PC-9 (cell line): ENCODE measurements around the gene PBXIP1. TPM values are rescaled to one million over a fixed set of nuclear protein-coding genes. Genes with fewer than 3 reads are reported as not detected.

Experiments used
- BruUV-seq: library from RNA; stranded (reverse); fragments of 400-500 nt; replicated peaks from 2 replicates; lab custom pipeline; 2021; lab: Mats Ljungman, UMichigan
- CTCF ChIA-PET: fragments of 300-600 bp; sonication (Branson Sonifier 250); formaldehyde crosslinking; loops from one replicate; lab custom pipeline; 2022; ENCODE audit warnings: antibody characterized with exemption; lab: Charles Lee
- POLR2A ChIA-PET: fragments of 300-600 bp; sonication (Branson Sonifier 250); formaldehyde crosslinking; loops from one replicate; lab custom pipeline; 2022; ENCODE audit warnings: antibody characterized with exemption; ENCODE audit not compliant: unreplicated experiment; lab: Charles Lee
- DNase-seq, 2 experiments: peaks; one replicate each; pipeline versions ENCODE4 v3.0.0 to v3.0.0-alpha.2; 2015 to 2022; ENCODE audit warnings: mixed read lengths in 1 of 2
- H2AFZ ChIP-seq: fragments of 200-600 bp; sonication (generic); 2 replicates; pipeline ENCODE4 v1.8.1; 2017; ENCODE audit warnings: antibody characterized with exemption
- H3F3A ChIP-seq: fragments of 200-600 bp; sonication (generic); 2 replicates; pipeline ENCODE4 v1.8.1; 2017; ENCODE audit warnings: antibody characterized with exemption, mild to moderate bottlenecking, low read depth; ENCODE audit not compliant: insufficient read depth
- H3K27ac ChIP-seq: fragments of 200-600 bp; sonication (generic); 2 replicates; pipeline ENCODE4 v1.6.1; 2016; ENCODE audit warnings: mixed run types
- H3K27me3 ChIP-seq: fragments of 200-600 bp; sonication (generic); 2 replicates; pipeline ENCODE4 v1.6.1; 2016; ENCODE audit warnings: low read depth, mixed run types; ENCODE audit not compliant: insufficient read depth
- H3K36me3 ChIP-seq: fragments of 200-600 bp; sonication (generic); 2 replicates; pipeline ENCODE4 v1.6.1; 2016; ENCODE audit warnings: low read depth, mixed run types
- H3K4me1 ChIP-seq: fragments of 200-600 bp; sonication (generic); replicated peaks from 2 replicates; pipeline ENCODE4 v1.6.1; 2016; ENCODE audit warnings: mixed run types; ENCODE audit not compliant: insufficient read depth
- H3K4me2 ChIP-seq: fragments of 200-600 bp; sonication (generic); 2 replicates; pipeline ENCODE4 v1.6.1; 2017; ENCODE audit warnings: mixed run types
- H3K4me3 ChIP-seq: fragments of 200-600 bp; sonication (generic); 2 replicates; pipeline ENCODE4 v1.6.1; 2016; ENCODE audit warnings: mixed run types
- H3K79me2 ChIP-seq: fragments of 200-600 bp; sonication (generic); 2 replicates; pipeline ENCODE4 v1.6.1; 2017; ENCODE audit warnings: low read depth, mixed run types
- H3K9me2 ChIP-seq: fragments of 200-600 bp; sonication (generic); 2 replicates; pipeline ENCODE4 v1.8.1; 2017; ENCODE audit warnings: mild to moderate bottlenecking; ENCODE audit not compliant: insufficient read depth
- H3K9me3 ChIP-seq: fragments of 200-600 bp; sonication (generic); 2 replicates; pipeline ENCODE4 v1.8.1; 2016; ENCODE audit warnings: low read depth; ENCODE audit not compliant: insufficient read depth
- H4K20me1 ChIP-seq: fragments of 200-600 bp; sonication (generic); 2 replicates; pipeline ENCODE4 v1.8.1; 2017; ENCODE audit not compliant: insufficient read depth
- CTCF ChIP-seq: fragments of 200-600 bp; sonication (generic); conservative IDR thresholded peaks from 2 replicates; pipeline ENCODE4 v1.6.1; 2017; ENCODE audit warnings: mixed run types, antibody characterized with exemption, mild to moderate bottlenecking, moderate library complexity
- EZH2 ChIP-seq: fragments of 200-600 bp; sonication (generic); IDR thresholded peaks from 2 replicates; pipeline ENCODE4 v1.8.0; 2017; ENCODE audit warnings: antibody characterized with exemption, low read depth
- intact Hi-C: fragments of 100-400 bp; cut with micrococcal nuclease; formaldehyde crosslinking; loops from one replicate; pipeline ENCODE4 v1.10.0; 2022; ENCODE audit not compliant: unreplicated experiment
- total RNA-seq: library from RNA; stranded (reverse); gene quantifications from 2 replicates; pipeline ENCODE4 v1.2.3, GENCODE V29; 2021

Gene PBXIP1
- total RNA-seq, 1 experiment from 2014 or later: 40.2 TPM

- no peaks in the 10 kb centered on the region for H3K79me2 ChIP-seq
- no peak for DNase-seq
- CTCF ChIA-PET: no interaction called here
- no TSS peak for BruUV-seq
- POLR2A ChIA-PET: no interaction called here
- H3K36me3 ChIP-seq: no peaks in the 10 kb centered on the region
- no peak overlapping the region for H3K4me2 ChIP-seq
- H3K4me3 ChIP-seq: no peak overlapping the region
- peaks cover 7% of the 10 kb centered on the region; the same call in 1 of the 2 replicates for H3F3A ChIP-seq
- H3K9me2 ChIP-seq: no peaks in the 10 kb centered on the region
- TF ChIP-seq CTCF (no peak), EZH2 (no peak)
- no peaks in the 10 kb centered on the region for H3K27me3 ChIP-seq
- no peak overlapping the region for H2AFZ ChIP-seq
- peaks cover 8% of the 10 kb centered on the region; the same call in 1 of the 2 replicates for H3K4me1 ChIP-seq
- intact Hi-C loops: no loop called here
- no peaks in the 10 kb centered on the region for H3K9me3 ChIP-seq
- H4K20me1 ChIP-seq: no peaks in the 10 kb centered on the region
- H3K27ac ChIP-seq: no peak overlapping the region
These were observed 3.8 kb downstream of the PBXIP1 start for GRCh38 chr1:154951901-154952657.

DNA sequence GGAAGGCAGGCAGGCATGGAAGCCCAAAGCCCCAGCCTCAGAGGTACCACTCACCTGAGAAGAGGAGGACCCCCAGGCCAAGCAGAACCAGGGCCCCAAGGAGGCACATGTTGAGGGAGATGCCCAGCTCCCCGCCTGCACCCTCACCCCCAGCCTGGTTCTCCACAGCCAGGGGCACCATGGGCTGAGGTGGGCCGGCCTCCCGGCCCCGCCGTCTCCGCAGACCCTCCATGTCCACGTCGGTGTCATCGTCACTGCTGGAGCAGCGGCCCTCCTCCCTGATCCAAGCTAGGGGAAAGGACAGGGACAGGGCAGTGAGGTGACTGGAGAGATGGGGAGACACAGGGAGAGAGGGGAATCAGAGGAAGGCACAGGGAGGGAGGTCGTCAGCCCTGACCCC is 7.8 kb downstream of the PBXIP1 start:
- no peak overlapping the region for H3K4me2 ChIP-seq
- DNase-seq: no peak
- no peaks in the 10 kb centered on the region for H3K9me3 ChIP-seq
- no peaks in the 10 kb centered on the region for H3K27me3 ChIP-seq
- ChIA-PET POLR2A (no interaction called here), CTCF (interaction anchor here (0.5 kb wide), 1 partner anchor 598 kb away, joined by 3 read pairs; no protein-coding TSS in a partner anchor)
- no TSS peak for BruUV-seq
- H3K4me1 ChIP-seq: no peaks in the 10 kb centered on the region
- H3K36me3 ChIP-seq: no peaks in the 10 kb centered on the region
- no peaks in the 10 kb centered on the region for H3K9me2 ChIP-seq
- intact Hi-C loops: no loop called here
- no peaks in the 10 kb centered on the region for H3F3A ChIP-seq
- H4K20me1 ChIP-seq: no peaks in the 10 kb centered on the region
- H2AFZ ChIP-seq: no peak overlapping the region
- TF ChIP-seq CTCF: no peak
- TF ChIP-seq EZH2: no peak
- H3K79me2 ChIP-seq: no peaks in the 10 kb centered on the region
- no peak overlapping the region for H3K4me3 ChIP-seq
- H3K27ac ChIP-seq: no peak overlapping the region

- Histone ChIP-seq H3K4me1 (peaks cover 12% of the 10 kb centered on the region; the same call in 1 of the 2 replicates), H3F3A (no peaks in the 10 kb centered on the region), H3K9me2 (no peaks in the 10 kb centered on the region), H2AFZ (no peak overlapping the region), H4K20me1 (no peaks in the 10 kb centered on the region), H3K79me2 (no peaks in the 10 kb centered on the region), H3K27ac (no peak overlapping the region), H3K27me3 (no peaks in the 10 kb centered on the region), H3K4me2 (no peak overlapping the region), H3K36me3 (no peaks in the 10 kb centered on the region), H3K4me3 (no peak overlapping the region), H3K9me3 (no peaks in the 10 kb centered on the region)
- intact Hi-C loops: no loop called here
- DNase-seq: no peak
- CTCF ChIA-PET: no interaction called here
- BruUV-seq: TSS peak; percentile 29
- TF ChIP-seq CTCF: no peak
- no peak for TF ChIP-seq EZH2
- POLR2A ChIA-PET: no interaction called here
These were observed 9.7 kb downstream of the PBXIP1 start for GRCh38 chr1:154945962-154946850.
